Pons (tissue), 1 donor: ENCODE measurements around the gene TRIM72.
"Not testable (repeated sequence)": the region's sequence is repeated elsewhere in the genome, so short reads cannot be mapped to it uniquely, and the experiment has no call there.

Experiments
- DNase-seq: peaks from one replicate; pipeline ENCODE4 v3.0.0-alpha.2; 2016; ENCODE audit warnings: low spot score

TRIM72 gene

DNA sequence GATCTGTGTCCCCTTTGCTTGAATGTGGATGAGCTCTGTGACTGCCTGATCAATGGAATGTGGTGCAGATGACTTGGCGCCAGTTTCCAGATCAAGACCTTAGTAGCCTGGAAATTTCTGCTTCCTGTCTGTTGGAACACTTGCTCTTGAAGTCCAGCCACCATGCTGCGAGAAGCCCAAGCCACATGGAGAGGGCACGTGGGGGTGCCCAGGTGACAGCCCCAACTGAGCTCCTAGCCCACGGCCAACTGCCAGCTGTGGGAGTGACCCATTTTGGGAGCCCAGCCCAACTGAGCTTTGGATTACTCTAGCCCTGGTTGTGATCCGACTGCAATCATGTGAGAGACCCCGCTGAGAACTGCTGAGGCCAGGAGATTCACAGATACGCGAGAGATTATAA lies 42.5 kb downstream of the TRIM72 start:
- DNase-seq, result no peak

DNA sequence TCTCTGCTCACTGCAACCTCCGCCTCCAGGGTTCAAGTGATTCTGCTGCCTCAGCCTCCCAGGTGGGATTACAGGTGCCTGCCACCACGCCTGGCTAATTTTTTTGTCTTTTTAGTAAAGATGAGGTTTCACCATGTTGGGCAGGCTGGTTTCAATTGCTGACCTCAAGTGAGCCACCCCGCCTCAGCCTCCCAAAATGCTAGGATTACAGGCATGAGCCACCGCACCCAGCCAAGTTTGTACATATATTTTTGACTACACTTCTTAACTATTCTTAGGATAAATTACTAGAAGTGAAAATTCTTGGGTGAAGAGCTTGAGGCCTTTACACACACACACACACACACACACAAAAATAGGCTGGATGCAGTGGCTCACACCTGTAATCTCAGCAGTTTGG lies 44.4 kb downstream of the TRIM72 start:
- DNase-seq, result no peak

DNA sequence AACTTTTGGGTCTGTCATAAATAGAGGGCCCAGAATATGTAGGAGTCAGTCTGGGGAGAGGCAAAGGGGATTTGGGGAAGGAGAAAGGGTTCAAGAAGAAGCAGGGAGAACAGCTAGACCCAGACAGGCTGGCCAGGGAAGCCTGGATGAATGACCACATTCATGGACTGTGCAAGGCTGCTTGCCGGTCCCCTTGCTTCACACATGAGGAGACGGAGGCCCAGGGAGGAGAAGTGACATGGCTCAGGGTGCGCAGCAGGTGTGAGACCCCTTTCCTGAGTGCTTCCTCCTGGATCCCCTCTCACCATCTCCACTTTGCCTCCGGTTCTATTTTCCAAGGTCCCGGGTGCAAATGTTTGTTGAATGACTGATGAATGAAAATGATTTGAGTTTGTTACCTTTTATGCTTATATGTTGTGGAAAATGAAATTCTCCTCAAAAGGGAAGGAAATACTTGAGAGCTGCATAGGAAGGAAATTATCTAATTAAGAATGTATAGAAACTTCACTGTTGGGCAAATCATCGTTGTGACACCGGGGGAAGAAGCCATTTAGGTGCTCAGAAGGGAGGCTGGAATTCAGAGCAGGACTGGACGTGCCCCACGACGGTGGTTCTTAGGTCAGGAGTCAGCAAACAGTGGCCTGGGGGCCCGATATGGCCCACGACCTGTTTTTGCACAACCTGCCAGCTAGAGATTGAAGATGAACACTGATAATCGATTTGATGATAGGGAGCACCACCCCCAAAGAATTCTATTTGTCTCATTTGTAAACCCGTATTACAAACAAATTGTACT lies 46.4 kb downstream of the TRIM72 start:
- DNase-seq, result no peak

DNA sequence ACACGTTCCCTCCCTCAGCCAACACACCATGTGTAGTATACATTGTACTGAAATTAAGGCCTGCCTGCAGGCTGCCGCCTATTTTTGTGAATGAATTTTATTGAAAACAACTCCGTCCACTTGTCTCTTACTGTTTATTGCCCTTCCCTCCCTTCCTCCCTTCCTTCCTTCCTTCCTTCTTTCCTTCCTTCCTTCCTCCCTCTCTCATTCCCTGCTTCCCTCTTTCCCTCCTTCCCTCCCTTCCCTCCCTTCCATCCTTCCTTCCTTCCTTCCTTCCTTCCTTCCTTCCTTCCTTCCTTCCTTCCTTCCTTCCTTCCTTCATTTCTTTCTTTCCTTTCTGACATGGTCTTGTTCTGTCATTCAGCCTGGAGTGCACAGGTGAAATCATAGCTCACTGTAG lies 48.2 kb downstream of the TRIM72 start:
- no peak for DNase-seq

DNA sequence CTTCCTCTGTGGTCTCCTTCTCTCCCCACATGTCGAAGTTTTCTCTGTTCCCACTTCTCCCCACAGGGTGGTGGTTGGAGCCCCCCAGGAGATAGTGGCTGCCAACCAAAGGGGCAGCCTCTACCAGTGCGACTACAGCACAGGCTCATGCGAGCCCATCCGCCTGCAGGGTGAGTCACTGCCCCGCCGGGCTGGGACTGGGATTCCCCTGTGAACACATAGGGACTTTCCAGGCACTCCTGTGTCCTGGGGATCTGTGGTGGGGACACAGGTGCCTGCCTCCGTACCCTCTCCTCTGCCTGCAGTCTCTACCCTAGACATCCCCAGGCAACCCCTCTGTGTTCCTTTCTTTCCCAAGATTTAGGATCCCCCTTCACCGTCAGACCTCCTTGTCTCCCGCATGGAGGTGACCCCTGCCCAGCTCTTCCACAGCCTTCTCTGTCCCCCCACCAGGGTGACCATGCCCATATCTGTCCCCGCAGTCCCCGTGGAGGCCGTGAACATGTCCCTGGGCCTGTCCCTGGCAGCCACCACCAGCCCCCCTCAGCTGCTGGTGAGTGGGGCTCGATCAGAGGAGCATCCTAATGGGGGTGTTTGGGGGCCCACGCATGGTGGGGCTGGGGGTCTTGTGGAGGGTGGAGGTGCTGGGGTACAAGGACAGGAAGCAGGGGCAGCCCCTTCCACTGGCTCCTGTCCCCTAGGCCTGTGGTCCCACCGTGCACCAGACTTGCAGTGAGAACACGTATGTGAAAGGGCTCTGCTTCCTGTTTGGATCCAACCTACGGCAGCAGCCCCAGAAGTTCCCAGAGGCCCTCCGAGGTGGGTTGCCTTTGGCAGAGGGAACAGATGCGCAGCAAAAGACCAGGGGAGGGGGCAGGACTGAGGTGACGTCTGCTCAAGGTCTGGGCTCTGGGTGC lies 51.7 kb downstream of the TRIM72 start:
- DNase-seq, result no peak

DNA sequence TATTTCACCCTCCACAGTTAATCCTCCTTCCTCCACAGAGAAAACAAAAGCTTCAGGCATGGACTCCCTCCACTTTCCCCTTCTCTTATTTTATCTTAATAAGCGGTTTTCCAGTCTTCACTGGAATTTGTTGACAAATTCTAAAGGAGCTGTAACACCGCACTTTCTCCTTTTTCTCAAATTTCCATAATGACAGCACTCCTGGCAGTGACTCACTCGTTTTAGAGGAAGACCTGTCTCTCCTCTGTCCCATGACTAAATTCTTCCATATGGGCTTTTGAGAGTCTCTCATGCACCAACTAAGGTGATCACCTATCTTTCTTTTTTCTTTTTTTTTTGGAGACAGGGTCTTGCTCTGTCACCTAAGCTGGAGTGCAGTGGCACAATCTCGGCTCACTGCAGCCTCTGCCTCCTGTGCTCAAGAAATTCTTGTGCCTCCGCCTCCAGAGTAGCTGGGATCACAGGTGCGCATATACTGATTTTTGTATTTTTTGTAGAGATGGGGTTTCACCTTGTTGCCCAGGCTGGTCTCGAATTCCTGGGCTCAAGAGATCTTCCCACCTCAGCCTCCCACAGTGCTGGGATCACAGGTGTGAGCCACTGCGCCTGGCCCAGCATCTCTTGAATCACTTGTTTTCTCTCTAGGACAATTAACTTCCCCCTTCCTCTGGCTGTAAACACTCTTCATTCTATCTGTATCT lies 53.6 kb downstream of the TRIM72 start:
- no peak for DNase-seq

DNA sequence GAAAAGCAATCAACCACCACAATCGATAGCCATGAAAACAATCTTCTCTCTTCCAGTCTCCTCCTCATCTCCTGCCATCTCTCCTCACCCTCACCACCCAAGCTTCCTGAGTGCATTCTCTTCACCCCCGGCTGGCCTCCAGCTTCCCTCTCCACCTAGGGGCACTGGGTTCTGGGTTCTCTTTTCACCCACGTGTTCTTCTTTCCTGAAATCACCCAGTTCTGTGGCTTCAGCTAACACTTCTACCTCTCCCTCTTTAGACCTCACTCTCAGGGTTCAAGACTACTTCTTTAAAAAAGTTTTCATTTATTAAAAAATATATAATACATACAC lies 54.1 kb downstream of the TRIM72 start:
- DNase-seq, result no peak

DNA sequence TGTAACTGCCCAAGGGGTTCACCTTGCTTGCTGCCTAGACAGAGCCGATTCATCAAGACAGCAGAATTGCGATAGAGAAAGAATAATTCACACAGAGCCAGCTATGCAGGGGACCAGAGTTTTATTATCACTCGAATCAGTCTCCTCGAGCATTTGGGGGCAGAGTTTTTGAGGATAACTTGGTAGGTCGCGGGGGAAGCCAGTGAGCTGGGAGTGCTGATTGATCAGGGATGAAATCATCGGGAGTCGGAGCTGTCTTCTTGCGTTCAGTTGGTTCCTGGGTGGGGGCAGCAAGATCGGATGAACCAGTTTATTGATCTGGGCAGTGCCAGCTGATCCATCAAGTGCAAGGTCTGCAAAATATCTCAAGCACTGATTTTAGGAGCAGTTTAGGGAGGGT lies 55.0 kb downstream of the TRIM72 start:
- DNase-seq, result no peak

DNA sequence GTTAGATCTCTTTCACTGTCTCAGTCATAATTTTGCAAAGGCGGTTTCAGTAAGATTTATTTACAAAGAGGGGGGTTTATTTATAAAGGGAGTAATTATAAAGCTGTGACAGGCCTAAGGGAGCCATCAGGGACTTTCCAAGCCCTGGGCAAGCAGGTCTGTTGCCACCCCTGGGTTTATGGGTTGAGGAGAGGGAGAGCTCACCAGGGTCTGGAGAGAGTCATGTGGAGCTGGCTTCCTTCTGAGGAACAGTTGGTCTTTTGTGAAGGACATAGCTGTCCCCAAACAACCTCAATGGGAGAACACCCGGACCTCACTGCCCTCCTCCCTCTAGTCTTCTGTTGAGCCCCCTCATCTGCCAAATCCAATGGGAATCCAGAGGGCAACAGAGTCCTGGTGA lies 55.6 kb downstream of the TRIM72 start:
- no peak for DNase-seq

DNA sequence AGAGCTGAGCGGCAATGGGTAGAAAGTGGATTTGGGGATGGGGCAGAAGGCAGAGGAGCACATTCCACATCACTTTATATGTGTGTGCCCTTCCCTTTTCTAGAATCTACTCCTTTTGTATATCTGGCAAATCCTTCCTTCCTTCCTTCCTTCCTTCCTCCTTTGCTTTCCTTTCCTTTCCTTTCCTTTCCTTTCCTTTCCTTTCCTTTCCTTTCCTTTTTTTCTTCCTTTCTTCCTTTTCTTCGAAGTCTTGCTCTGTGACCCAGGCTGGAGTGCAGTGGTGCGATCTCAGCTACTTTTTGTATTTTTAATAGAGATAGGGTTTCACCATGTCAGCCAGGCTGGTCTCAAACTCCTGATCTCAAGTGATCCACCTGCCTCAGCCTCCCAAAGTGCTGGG lies 56.1 kb downstream of the TRIM72 start:
- DNase-seq, result not testable (repeated sequence)

DNA sequence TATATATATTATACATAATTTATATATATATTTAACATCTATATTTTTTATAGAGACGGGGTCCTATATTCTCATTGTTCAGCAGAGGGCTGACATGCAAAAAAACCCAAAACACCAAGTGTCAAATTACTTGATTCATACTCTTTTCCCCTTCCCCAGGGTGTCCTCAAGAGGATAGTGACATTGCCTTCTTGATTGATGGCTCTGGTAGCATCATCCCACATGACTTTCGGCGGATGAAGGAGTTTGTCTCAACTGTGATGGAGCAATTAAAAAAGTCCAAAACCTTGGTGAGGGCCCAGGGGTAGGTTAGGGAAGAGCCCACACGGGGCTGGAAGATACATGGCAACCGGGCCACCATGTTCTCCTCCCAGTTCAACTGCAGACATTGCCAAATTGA lies 56.9 kb downstream of the TRIM72 start:
- DNase-seq, result no peak

DNA sequence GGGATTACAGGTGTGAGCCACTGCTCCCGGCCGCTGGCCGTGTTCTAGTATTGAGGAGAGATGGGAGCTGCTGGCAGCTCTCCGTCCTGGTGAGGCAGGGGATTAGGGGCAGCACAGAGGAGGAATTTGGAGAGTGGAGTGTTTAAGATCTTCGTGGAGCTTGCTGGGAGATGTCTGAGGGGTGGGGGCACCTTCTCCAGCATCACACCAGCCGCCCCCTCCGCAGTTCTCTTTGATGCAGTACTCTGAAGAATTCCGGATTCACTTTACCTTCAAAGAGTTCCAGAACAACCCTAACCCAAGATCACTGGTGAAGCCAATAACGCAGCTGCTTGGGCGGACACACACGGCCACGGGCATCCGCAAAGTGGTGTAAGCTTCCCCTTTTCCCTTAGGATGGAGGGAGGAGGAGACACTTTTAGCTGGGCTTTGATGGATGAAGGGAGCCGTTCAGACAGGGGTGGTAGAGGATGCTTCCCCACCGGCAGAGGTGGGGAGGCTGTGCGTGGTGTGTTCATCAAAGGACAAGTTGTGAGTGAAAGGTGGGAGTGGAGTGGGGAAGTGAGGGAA lies 57.8 kb downstream of the TRIM72 start:
- DNase-seq, result no peak

DNA sequence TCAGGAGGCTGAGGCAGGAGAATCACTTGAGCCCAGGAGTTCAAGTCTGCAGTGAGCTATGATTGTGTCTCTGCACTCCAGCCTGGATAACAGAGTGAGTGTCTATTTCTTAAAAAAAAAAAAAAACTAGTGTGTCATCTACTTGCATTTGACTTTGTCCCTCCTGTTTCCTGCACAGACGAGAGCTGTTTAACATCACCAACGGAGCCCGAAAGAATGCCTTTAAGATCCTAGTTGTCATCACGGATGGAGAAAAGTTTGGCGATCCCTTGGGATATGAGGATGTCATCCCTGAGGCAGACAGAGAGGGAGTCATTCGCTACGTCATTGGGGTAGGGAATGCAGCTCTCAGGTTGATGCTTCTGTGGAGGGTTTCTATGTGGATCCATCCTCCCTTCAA lies 59.3 kb downstream of the TRIM72 start:
- no peak for DNase-seq

DNA sequence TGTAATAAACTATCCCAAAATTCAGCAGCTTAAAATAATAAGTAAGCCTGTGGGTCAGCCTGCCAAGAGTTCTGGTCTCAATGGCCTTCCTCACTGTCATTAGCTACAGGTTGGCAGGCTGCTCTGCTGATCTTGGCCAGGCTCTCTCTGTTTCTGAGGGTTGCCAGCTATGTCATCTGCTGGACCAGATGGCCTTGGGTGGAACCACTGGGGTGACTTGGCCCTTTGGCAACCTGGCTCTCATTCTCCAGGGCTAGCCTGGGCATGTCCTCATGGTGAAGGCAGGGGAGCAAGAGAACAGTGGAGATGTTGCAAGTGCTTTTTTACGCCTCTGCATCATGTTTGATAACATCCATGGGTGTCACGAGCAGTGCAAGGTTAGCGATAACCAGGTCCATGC lies 59.8 kb downstream of the TRIM72 start:
- peak; percentile 23 for DNase-seq

DNA sequence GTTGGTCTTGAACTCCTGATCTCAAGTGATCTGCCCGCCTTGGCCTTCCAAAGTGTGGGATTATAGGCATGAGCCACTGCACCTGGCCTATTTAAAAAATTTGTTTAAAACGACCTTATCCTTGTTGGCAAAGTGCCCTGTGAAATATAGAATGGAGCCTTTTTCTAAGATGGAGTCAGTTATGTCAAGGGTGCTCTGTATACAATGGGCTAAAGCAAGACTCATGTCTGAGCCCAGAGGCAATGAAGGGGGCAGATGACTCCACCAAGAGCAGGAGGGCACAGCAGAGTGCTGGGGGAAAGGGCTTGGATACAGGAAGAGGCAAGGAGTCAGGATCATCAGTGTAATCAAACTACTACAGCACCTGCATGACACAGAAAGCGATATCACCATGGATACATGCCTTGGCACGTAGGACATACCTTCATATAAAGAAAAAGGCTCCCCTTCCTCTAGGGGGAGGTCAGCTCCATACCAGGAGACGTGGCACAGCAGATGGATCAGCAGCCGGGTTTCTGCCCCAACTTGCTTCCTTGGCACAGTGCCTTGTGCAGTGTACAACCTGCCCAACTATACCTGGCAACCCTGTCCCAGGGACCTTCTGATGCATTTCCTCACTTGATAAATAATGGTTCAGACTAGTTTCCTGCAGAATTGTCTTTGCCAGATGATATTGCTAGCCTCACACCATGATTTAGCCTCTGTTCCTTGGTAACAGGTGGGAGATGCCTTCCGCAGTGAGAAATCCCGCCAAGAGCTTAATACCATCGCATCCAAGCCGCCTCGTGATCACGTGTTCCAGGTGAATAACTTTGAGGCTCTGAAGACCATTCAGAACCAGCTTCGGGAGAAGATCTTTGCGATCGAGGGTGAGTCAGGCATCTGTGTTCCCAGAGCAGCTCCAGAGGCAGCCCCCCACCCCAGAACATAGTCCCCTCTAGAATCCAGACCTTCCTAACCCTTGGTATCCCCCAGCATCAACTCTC lies 61.2 kb downstream of the TRIM72 start:
- DNase-seq, result no peak

DNA sequence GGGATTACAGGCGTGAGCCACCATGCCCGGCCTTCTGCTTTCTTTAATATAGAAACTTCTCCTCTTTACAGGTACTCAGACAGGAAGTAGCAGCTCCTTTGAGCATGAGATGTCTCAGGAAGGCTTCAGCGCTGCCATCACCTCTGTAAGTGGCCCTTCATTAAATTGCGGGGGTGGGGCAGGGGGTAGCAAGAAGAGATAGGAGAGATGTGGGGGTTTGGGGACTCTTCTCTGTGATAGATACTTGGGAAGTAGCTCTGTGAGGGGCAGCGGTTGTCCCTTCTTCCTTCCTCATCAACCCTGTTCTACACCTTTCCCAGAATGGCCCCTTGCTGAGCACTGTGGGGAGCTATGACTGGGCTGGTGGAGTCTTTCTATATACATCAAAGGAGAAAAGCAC lies 62.7 kb downstream of the TRIM72 start:
- DNase-seq, result no peak

DNA sequence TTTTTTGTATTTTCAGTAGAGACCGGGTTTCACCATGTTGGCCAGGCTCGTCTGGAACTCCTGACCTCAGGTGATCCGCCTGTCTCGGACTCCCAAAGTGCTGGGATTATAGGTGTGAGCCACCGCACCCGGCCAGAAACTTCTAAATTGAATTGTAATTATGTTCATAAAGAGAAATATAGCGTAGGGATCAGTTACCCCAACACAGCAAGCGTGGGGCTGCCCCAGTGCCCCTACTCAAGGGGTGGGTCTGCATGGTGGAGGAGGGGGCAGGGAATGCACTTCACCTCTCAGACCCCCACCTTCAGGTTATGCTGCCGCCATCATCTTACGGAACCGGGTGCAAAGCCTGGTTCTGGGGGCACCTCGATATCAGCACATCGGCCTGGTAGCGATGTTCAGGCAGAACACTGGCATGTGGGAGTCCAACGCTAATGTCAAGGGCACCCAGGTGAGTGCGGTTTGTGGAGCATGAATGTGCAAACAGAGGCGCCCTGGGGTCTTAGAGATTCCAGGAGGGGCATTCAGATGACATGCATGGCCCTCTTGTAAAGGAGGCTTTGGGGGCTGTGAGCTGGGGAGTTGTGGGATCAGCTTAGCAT lies 63.8 kb downstream of the TRIM72 start:
- no peak for DNase-seq

DNA sequence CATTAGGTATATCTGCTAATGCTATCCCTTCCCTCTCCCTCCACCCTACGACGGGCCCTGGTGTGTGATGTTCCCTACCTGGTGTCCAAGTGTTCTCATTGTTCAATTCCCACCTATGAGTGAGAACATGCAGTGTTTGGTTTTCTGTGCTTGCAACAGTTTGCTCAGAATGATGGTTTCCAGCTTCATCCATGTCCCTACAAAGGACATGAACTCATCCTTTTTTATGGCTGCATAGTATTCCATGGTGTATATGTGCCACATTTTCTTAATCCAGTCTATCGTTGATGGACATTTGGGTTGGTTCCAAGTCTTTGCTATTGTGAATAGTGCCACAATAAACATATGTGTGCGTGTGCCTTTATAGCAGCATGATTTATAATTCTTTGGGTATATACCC lies 64.9 kb downstream of the TRIM72 start:
- not testable (repeated sequence) for DNase-seq
